Adrenal gland (tissue), 12 donors: ENCODE measurements around the gene GLCE. TPM values are rescaled to one million over a fixed set of nuclear protein-coding genes. Genes with fewer than 3 reads are reported as not detected.

Source experiments
- DNase-seq, 7 donors: peaks; one replicate each; pipeline ENCODE4 v3.0.0-alpha.2; 2019 to 2020
- H3K27ac ChIP-seq, 5 donors: fragments of 200-600 bp; sonication (generic) in 4 of 5; 1 replicate in 3 of 5; 2 replicates in 2 of 5; pipeline versions ENCODE4 v1.5.1 to v1.8.0; 2016 to 2020; ENCODE audit warnings: mild to moderate bottlenecking in 1 of 5
- H3K27me3 ChIP-seq: fragments of 200-600 bp; 2 replicates; pipeline ENCODE4 v1.8.0; 2021
- H3K36me3 ChIP-seq, 2 donors: fragments of 200-600 bp; replicated peaks in 1 of 2; 1 replicate in 1 of 2; 2 replicates in 1 of 2; pipeline versions ENCODE4 v1.5.1 to v1.8.0; 2018 to 2022
- H3K4me1 ChIP-seq, 2 donors: fragments of 200-600 bp; replicated peaks in 1 of 2; 1 replicate in 1 of 2; 2 replicates in 1 of 2; pipeline versions ENCODE4 v1.5.1 to v1.8.0; 2018 to 2021
- H3K4me3 ChIP-seq, 4 donors: fragments of 200-600 bp; sonication (generic) in 3 of 4; one replicate each; pipeline ENCODE4 v1.5.1; 2016 to 2018
- H3K9me3 ChIP-seq, 3 donors: fragments of 200-600 bp; sonication (generic) in 1 of 3; replicated peaks in 1 of 3; 1 replicate in 2 of 3; 2 replicates in 1 of 3; pipeline versions ENCODE4 v1.5.1 to v1.8.0; 2016 to 2021
- POLR2A ChIP-seq, 2 donors: fragments of 450-650 bp; IDR thresholded peaks; one replicate each; pipeline ENCODE4 v1.6.1; 2017; ENCODE audit warnings: antibody characterized with exemption in 2 of 2, mild to moderate bottlenecking in 2 of 2, moderate library complexity in 1 of 2
- WGBS, 4 donors: extraction: QIAGEN DNeasy Blood & Tissue Kit in 2 of 4; methylation state at CpG; one replicate each; pipeline versions ENCODE4 v1.1.5 to v1.1.7; 2013 to 2017; 5-methylcytosine and 5-hydroxymethylcytosine counted together
- intact Hi-C, 2 donors: fragments of 100-400 bp; cut with DNase I; formaldehyde crosslinking; loops; one replicate each; pipeline versions ENCODE4 v1.14.1 to v1.15.0; 2022 to 2023
- polyA plus RNA-seq, 3 donors: library from polyadenylated mRNA; stranded (reverse); fragments of 200-250 nt in 2 of 3; fragments of 350-450 nt in 1 of 3; fragmentation: Illumina TruSeq in 1 of 3; extraction: RNeasy Lipid Tissue Mini Kit (QIAGEN cat#74804) in 1 of 3; gene quantifications; one replicate each; pipeline ENCODE4 v1.2.3, GENCODE V29; 2013 to 2014
- total RNA-seq, 9 donors: library from RNA; depleted of rRNA in 4 of 9; stranded (reverse); fragments of >200 nt in 4 of 9; fragments of 120-200 nt in 1 of 9; fragmentation: NEBNext Ultra II Directional in 1 of 9; extraction: Animal tissue kit (Norgen Biotek cat#: 25700) in 1 of 9; gene quantifications; one replicate each; pipeline versions ENCODE4 v1.1.0 to v1.2.4, GENCODE V29; 2013 to 2023
- TF ChIP-seq, protein P1 (sequence below), 6 experiments: fragments of 450-650 bp in 4 of 6; fragments of 200-600 bp in 2 of 6; sonication (generic) in 1 of 6; IDR thresholded peaks; 1 replicate in 5 of 6; 2 replicates in 1 of 6; pipeline versions ENCODE4 v1.5.1 to v1.8.0; 2016 to 2021; ENCODE audit warnings: antibody characterized with exemption in 6 of 6, mild to moderate bottlenecking in 2 of 6, moderate library complexity in 1 of 6
- donor health status: healthy with polysubstance abuse.
- donor health status: Bipolar disorder and iron deficiency.
- donor health status: DM: yes; HTN: yes; CAD: no.
- donor health status: DM: no; HTN: no; CAD: no.
- donor health status: DM: no; HTN: no; CAD: no.
- donor health status: DM: yes; HTN: yes; CAD: no.

Gene GLCE
- total and polyA plus RNA-seq, 12 donors = 9.3 to 48.4 (median 28.1) TPM

DNA sequence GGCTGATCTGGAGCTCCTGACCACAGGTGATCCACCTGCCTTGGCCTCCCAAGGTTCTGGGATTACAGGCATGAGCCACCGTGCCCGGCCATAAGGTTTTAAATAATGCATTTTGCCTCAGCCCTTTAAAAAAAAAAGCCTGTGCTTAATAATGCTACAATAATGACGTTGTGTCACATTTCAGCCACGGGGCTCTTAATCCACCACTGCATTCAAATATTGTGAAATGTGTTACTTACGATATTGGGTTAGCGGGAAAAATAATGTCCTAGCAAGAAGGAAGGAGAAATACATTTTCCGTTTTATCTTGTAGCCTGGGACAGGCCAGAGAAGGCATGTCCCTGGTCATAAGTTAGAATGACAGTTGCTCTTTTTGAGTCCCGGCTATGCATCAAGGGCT lies 155.9 kb downstream of the GLCE start:
- H3K9me3 ChIP-seq = no peaks in the 10 kb centered on the region
- no peak overlapping the region for H3K4me3 ChIP-seq
- H3K27me3 ChIP-seq = no peaks in the 10 kb centered on the region
- H3K36me3 ChIP-seq = no peaks in the 10 kb centered on the region
- intact Hi-C loops = no loop called here
- H3K27ac ChIP-seq = no peak overlapping the region
- peaks cover 10 to 12% of the 10 kb centered on the region in 2 donors for H3K4me1 ChIP-seq
- WGBS, 4 donors = 83 to 91% (median 89%) methylated on average over 8 of the region's 8 CpGs
- no peak for DNase-seq
- TF ChIP-seq, protein P1, sequence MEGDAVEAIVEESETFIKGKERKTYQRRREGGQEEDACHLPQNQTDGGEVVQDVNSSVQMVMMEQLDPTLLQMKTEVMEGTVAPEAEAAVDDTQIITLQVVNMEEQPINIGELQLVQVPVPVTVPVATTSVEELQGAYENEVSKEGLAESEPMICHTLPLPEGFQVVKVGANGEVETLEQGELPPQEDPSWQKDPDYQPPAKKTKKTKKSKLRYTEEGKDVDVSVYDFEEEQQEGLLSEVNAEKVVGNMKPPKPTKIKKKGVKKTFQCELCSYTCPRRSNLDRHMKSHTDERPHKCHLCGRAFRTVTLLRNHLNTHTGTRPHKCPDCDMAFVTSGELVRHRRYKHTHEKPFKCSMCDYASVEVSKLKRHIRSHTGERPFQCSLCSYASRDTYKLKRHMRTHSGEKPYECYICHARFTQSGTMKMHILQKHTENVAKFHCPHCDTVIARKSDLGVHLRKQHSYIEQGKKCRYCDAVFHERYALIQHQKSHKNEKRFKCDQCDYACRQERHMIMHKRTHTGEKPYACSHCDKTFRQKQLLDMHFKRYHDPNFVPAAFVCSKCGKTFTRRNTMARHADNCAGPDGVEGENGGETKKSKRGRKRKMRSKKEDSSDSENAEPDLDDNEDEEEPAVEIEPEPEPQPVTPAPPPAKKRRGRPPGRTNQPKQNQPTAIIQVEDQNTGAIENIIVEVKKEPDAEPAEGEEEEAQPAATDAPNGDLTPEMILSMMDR (IDR thresholded peaks at IDR 0.05) = no peak
- TF ChIP-seq POLR2A (IDR thresholded peaks at IDR 0.05) = no peak

- Histone ChIP-seq H3K27ac (no peak overlapping the region), H3K4me1 (peaks cover 10 to 12% of the 10 kb centered on the region in 2 donors), H3K9me3 (no peaks in the 10 kb centered on the region), H3K36me3 (no peaks in the 10 kb centered on the region), H3K27me3 (no peaks in the 10 kb centered on the region), H3K4me3 (no peak overlapping the region)
- DNase-seq = peak in 1 of 7 donors; percentile 6
- TF ChIP-seq, protein P1 (IDR thresholded peaks at IDR 0.05) = no peak
- TF ChIP-seq POLR2A (IDR thresholded peaks at IDR 0.05) = no peak
- intact Hi-C loops = no loop called here
- WGBS, 4 donors = 79 to 85% (median 83%) methylated on average over 5 of the region's 5 CpGs
Measured at GRCh38 chr15:69317392-69317841, 157.0 kb downstream of the GLCE start.

GRCh38 chr15:69318033-69318432 lies 157.6 kb downstream of the GLCE start:
- Histone ChIP-seq H3K4me1 (peaks cover 10 to 12% of the 10 kb centered on the region in 2 donors), H3K27me3 (no peaks in the 10 kb centered on the region), H3K27ac (no peak overlapping the region), H3K36me3 (no peaks in the 10 kb centered on the region), H3K9me3 (no peaks in the 10 kb centered on the region), H3K4me3 (no peak overlapping the region)
- DNase-seq = peak in 2 of 7 donors; percentile 11 to 40
- no peak for TF ChIP-seq POLR2A (IDR thresholded peaks at IDR 0.05)
- TF ChIP-seq, protein P1 (IDR thresholded peaks at IDR 0.05) = no peak
- intact Hi-C loops = no loop called here
- WGBS, 4 donors = 94 to 96% (median 94%) methylated on average over 7 of the region's 7 CpGs

DNA sequence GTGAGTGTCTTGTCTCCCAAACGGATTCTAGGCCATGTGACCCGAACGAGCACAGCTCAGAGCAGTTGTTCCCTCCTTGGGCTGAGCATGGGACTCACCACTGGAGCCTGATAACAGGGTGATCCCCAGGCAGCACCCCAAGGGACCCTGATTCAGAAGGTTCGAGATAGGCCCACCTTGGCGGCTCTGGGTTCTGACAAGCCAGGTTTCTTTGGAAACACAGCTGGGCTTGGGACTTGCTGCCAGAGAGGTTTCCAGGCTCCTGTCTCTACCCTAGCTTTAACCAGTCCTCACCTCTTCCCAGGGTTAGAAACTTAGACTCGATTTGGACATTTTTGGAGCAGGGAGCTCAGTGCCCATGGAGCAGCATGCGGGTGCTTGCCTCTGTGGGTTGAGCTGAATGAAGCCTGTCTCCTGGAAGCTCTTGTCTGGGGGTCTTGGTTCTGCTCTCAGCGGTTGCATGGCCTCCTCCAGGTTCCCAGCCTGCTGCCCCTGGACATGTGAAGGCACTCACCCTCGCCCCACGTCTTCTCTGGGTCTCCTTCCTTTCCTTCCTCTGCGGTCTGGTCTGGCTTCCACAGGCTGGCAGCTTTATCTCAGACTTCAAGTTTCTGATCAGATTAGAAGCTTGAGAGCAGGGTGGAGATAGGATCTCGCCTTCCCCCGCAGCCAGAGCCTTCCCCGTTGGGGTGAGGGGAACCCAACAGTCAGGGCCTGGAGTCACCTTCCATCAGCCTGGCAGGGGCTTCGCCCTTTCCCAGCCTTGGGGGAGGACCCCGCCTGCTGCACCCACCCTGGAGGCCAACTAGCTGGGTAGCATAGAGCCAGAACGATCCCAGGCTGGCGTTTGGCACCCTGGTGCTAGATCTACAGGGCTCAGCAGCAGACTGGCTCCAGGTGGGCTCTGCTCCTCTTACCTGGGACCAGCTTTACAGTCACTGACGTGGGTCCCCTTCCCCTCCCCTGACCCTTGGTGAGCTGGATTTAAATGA lies 159.2 kb downstream of the GLCE start:
- Histone ChIP-seq H3K27ac (no peak overlapping the region), H3K36me3 (no peaks in the 10 kb centered on the region), H3K4me3 (no peak overlapping the region), H3K9me3 (no peaks in the 10 kb centered on the region), H3K4me1 (peaks cover 10 to 12% of the 10 kb centered on the region in 2 donors), H3K27me3 (no peaks in the 10 kb centered on the region)
- intact Hi-C loops = no loop called here
- DNase-seq = peak in 1 of 7 donors; percentile 16
- 74 to 89% (median 80%) methylated on average over 13 to 19 of the region's 19 CpGs for WGBS, 4 donors
- TF ChIP-seq POLR2A (IDR thresholded peaks at IDR 0.05) = no peak
- TF ChIP-seq, protein P1 (IDR thresholded peaks at IDR 0.05) = no peak
